Activated T-cell treated with anti-CD3 and anti-CD28 coated beads, Interleukin-2, amount 50 U/mL, for 72 hours (primary cell): ENCODE results near the gene SRL. TPM values are rescaled to one million over a fixed set of nuclear protein-coding genes. Genes with fewer than 3 reads are reported as not detected.

ENCODE experiments used
- ATAC-seq, 2 donors: fragments of 150-1000 bp; cut with Tn5 transposase; replicated peaks in 1 of 2; 2 replicates each; pipeline ENCODE4 v1.10.0; 2021; ENCODE audit warnings: moderate library complexity in 2 of 2, mild to moderate bottlenecking in 1 of 2
- DNase-seq, 2 donors: peaks; one replicate each; pipeline ENCODE4 v3.0.0; 2021 to 2022; ENCODE audit warnings: mixed read lengths in 1 of 2
- H3K27ac Mint-ChIP-seq: one replicate; pipeline ENCODE4 v1.8.0; 2022; ENCODE audit warnings: mild to moderate bottlenecking, moderate library complexity, mixed read lengths
- H3K27me3 Mint-ChIP-seq: one replicate; pipeline ENCODE4 v1.8.0; 2022; ENCODE audit warnings: low read depth, mixed read lengths
- H3K36me3 Mint-ChIP-seq, 2 donors: one replicate each; pipeline ENCODE4 v1.8.0; 2022; ENCODE audit warnings: mixed read lengths in 2 of 2, mild to moderate bottlenecking in 1 of 2; ENCODE audit not compliant: insufficient read depth in 2 of 2
- H3K4me1 Mint-ChIP-seq: one replicate; pipeline ENCODE4 v1.8.0; 2022; ENCODE audit warnings: low read depth, mixed read lengths
- H3K4me3 Mint-ChIP-seq, 2 donors: one replicate each; pipeline ENCODE4 v1.8.0; 2022; ENCODE audit warnings: mild to moderate bottlenecking in 2 of 2, mixed read lengths in 2 of 2, moderate library complexity in 2 of 2
- H3K9me3 Mint-ChIP-seq, 2 donors: one replicate each; pipeline ENCODE4 v1.8.0; 2022; ENCODE audit warnings: mixed read lengths in 2 of 2
- total RNA-seq, 2 donors: library from RNA; stranded (reverse); gene quantifications; one replicate each; pipeline ENCODE4 v1.2.3, GENCODE V29; 2022

Gene SRL
- total RNA-seq, 2 donors from 2014 or later: not detected

DNA sequence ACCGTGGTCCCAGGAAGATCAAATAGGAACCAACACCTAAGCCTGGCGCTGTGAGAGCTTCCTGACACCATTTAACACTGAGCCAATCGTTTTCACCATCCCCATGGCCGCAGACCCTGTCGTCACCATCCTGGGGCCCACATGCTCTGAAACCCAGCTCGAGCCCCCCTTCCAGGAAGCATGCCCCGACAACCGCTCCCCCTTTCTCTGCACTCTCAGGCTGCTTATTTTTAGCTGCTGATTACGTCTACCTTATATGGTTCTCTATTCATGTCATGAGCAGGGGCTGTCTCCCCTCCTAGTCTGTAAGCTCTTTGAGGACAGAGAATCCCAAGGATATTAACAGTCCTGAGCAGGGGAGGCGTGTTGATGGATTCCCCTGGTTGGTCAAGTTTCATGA is 10.5 kb downstream of the SRL start:
- no peak overlapping the region for H3K27ac Mint-ChIP-seq
- no peak for DNase-seq
- H3K4me3 Mint-ChIP-seq: no peak overlapping the region
- H3K9me3 Mint-ChIP-seq: no peaks in the 10 kb centered on the region
- ATAC-seq: no peak
- H3K27me3 Mint-ChIP-seq: no peaks in the 10 kb centered on the region
- no peaks in the 10 kb centered on the region for H3K4me1 Mint-ChIP-seq
- no peaks in the 10 kb centered on the region for H3K36me3 Mint-ChIP-seq

DNA sequence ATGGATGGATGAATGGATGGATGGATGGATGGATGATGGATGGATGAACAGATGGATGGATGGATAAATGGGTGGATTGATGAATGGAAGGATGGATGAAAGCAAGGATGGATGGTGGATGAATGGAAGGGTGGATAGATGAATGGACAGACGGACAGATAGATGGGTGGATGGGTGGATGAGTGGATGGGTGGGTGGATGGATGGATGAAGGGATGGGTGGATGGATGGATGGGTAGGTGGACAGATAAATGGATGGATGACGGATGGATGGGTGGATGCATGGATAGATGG is 14.9 kb downstream of the SRL start:
- Mint-ChIP-seq H3K27me3 (no peaks in the 10 kb centered on the region), H3K4me1 (no peaks in the 10 kb centered on the region), H3K9me3 (no peaks in the 10 kb centered on the region), H3K36me3 (no peaks in the 10 kb centered on the region), H3K27ac (no peak overlapping the region), H3K4me3 (no peak overlapping the region)
- ATAC-seq: no peak
- DNase-seq: no peak

DNA sequence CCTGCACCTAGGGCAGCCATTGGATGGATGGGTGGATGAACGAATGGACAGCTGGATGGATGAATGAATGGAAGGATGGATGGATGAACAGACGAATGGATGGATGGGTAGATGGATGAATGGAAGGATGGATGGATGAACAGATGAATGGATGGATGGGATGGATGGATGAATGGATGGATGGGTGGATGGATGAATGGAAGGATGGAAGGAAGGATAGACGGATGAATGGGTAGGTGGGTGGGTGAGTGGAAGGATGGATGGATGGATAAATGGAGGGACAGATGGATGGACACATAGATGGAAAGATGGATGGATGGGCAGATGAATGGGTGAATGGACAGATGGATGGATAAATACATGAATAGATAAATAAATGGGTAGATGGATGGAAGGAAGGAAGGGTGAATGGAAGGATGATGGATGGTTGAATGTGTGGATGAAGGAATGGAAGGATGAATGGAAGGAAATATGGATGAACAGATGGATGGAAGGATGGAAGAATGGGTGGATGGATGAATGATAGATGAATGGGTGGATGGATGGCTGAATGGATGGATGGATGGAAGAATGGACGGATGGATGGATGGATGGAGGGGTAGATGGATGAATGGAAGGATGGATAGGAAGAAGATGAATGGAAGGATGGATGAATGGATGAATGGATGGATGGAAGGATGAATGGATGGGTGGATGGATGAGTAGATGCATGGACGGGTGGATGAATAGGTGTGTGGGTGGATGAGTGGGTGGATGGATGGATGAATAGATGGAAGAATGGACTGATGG is 15.4 kb downstream of the SRL start:
- no peaks in the 10 kb centered on the region for H3K27me3 Mint-ChIP-seq
- ATAC-seq (no peak), DNase-seq (no peak)
- H3K36me3 Mint-ChIP-seq: no peaks in the 10 kb centered on the region
- H3K27ac Mint-ChIP-seq: no peak overlapping the region
- H3K4me3 Mint-ChIP-seq: no peak overlapping the region
- H3K9me3 Mint-ChIP-seq: no peaks in the 10 kb centered on the region
- H3K4me1 Mint-ChIP-seq: no peaks in the 10 kb centered on the region

DNA sequence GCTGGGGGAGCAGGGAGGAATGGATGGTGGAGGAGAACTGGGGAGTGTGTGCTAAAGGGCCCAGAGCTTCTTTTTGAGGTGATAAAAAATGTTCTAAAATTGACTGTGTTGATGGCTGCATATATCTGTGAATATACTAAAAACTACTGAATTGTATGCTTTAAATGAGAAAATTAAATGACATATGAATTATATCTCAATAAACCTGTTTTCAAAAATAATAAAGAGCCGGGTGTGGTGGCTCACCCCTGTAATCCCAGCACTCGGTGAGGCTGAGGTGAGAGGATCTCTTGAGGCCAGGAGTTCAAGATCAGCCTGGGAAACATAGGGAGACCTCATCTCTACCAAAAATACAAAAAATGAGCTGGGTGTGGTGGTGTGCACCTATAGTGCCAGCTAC is 16.8 kb downstream of the SRL start:
- H3K27ac Mint-ChIP-seq: no peak overlapping the region
- H3K4me3 Mint-ChIP-seq: no peak overlapping the region
- H3K9me3 Mint-ChIP-seq: no peaks in the 10 kb centered on the region
- H3K36me3 Mint-ChIP-seq: no peaks in the 10 kb centered on the region
- H3K4me1 Mint-ChIP-seq: no peaks in the 10 kb centered on the region
- no peaks in the 10 kb centered on the region for H3K27me3 Mint-ChIP-seq
- ATAC-seq: no peak
- DNase-seq: no peak

DNA sequence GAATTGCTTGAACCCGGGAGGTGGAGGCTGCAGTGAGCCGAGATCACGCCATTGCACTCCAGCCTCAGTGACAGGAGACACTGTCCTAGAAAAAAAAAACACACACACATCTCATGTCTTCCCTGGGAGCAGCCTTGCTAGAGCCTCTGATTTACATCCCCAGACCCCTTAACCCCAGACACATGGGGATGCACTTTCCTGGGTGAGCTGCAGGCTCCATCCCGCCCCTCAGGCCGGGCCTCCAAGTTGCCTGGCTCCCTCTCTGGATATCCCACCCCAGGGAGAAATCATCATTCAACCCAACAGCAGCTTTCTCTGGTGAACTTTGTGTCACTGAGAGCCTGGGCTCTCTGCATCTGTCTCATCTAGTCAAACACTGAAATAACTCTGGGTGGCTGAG is 21.5 kb downstream of the SRL start:
- no peak for DNase-seq
- no peak for ATAC-seq
- Mint-ChIP-seq H3K4me3 (no peak overlapping the region), H3K36me3 (no peaks in the 10 kb centered on the region), H3K27ac (no peak overlapping the region), H3K4me1 (no peaks in the 10 kb centered on the region), H3K9me3 (no peaks in the 10 kb centered on the region), H3K27me3 (no peaks in the 10 kb centered on the region)

DNA sequence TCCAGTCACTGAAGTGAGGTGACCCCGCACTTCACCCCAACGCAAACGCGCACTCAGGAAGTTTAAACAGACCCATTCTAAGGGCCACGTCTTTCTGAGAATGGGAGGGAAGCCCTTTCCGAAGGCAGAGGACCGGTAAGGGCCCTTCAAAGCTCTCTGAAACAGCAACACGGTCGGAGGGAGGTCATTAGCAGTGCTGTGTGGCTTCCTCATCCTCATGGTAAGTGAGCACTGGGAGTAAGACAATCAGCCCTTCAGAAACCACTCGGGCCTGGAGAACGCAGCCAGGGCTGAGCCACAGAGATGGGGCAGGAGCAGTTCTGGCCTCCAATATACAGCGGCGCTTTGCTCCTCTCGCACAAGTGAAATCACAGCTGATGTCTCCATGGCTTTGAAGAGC is 23.7 kb downstream of the SRL start:
- Mint-ChIP-seq H3K4me1 (no peaks in the 10 kb centered on the region), H3K9me3 (no peaks in the 10 kb centered on the region), H3K27me3 (no peaks in the 10 kb centered on the region), H3K27ac (no peak overlapping the region), H3K4me3 (no peak overlapping the region), H3K36me3 (no peaks in the 10 kb centered on the region)
- DNase-seq (no peak), ATAC-seq (no peak)

DNA sequence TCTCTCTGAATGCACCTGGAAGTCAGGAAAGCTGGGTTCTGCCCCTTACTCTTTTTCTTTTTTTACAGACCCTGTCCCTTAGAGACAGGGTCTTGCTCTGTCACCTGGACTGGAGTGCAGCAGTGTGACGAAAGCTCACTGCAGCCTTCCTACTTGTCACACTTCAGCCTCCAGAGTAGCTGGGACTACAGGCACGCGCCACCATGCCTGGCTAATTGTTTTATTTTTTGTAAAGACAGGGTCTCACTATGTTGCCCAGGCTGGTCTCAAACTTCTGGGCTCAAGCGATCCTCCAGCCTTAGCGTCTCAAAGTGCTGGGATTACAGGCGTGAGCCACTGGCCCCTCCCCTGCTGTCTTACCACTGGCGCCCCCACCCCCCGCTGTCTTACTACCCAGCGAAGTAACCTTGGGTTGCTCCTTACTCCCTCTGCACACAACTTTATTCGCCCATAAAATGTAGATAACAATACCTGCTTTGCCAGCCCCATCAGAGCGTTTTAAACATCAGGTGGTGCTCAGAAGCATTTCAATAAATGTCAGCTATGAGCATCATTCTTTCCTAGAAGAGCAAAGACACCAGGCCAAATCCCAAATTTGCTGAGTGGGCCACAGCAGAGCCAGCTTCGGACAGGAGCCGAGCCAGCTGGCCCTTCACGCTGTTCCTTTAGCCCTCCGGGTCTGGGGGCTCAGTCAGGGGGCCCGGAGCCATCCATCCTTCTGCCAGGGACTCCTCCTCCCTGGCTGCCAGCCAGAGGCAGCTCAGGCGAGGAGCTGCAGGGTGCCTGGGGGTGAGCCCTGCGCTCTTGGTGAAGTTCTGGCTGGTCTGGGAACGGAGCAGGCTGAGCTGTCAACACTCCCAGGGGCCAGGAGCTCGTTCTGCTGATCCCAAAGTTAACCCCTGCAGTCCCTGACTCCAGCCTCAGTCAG is 24.4 kb downstream of the SRL start:
- Mint-ChIP-seq H3K36me3 (no peaks in the 10 kb centered on the region), H3K9me3 (no peaks in the 10 kb centered on the region), H3K27ac (no peak overlapping the region), H3K4me3 (no peak overlapping the region), H3K27me3 (no peaks in the 10 kb centered on the region), H3K4me1 (no peaks in the 10 kb centered on the region)
- DNase-seq (no peak), ATAC-seq (no peak)

DNA sequence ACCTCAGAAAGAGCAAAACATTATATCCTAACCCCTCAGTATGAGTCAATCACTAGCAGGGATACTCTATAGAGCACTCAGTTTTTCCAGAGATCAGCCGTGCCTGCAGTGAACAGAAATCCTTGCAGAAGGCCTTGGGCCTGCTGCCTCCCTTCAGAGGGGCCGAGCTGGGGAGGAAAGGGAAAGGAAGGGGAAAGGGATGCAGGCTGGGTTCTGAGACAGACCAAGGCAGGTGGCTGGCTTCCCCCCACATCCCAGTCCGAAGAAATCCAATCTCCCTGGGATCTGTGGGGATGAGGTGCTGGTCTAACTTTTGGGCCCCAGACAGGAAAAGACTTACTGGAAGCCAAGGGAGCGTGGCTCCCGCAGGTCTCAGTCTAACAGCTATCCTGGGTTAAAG is 25.3 kb downstream of the SRL start:
- Mint-ChIP-seq H3K9me3 (no peaks in the 10 kb centered on the region), H3K27me3 (no peaks in the 10 kb centered on the region), H3K36me3 (no peaks in the 10 kb centered on the region), H3K4me1 (no peaks in the 10 kb centered on the region), H3K4me3 (no peak overlapping the region), H3K27ac (no peak overlapping the region)
- ATAC-seq (no peak), DNase-seq (no peak)

DNA sequence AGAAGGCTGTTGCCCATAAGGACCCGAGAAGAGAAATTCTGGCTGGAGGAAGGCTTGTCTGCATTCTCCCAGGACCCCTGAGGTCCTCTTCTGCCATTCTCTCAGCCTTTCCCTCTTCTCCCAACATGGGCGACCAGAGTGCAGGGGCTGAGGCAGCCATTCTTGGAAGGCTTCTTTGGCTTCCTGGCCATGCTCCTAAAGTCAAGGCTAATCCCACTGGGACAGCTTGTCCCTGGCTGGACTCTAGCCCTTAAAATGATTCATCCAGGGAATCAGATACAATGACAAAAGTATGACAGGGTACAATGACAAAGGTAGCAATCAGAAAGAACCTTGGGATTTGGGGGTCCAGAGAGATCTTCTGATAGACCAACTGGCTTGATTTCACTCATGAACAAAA is 26.8 kb downstream of the SRL start:
- no peaks in the 10 kb centered on the region for H3K9me3 Mint-ChIP-seq
- H3K4me1 Mint-ChIP-seq: no peaks in the 10 kb centered on the region
- no peak overlapping the region for H3K4me3 Mint-ChIP-seq

DNA sequence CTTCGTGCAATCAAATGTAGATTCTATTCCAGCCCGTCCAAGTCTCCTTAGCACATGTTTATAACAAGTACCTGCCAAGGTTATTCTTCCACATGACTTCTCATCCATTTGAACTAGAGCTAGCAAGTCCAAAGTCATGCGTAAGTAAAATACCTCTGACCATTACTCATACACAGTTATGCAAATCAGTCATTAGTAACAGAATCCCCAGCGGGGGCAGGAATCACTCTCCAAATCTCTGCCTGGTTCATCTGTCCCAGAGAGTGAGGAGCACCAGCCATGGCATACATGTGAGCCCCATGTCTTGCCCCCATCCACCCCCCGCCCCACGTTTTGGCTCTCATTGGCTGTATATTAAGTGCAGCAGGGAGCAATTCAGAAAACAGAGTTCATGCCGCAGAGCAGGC is 27.7 kb downstream of the SRL start:
- Mint-ChIP-seq H3K27ac (no peak overlapping the region), H3K36me3 (no peaks in the 10 kb centered on the region), H3K4me1 (no peaks in the 10 kb centered on the region), H3K27me3 (no peaks in the 10 kb centered on the region), H3K9me3 (no peaks in the 10 kb centered on the region), H3K4me3 (no peak overlapping the region)
- ATAC-seq: no peak
- DNase-seq: no peak

More for the DNA sequence above, 26.8 kb downstream of the SRL start:
- Mint-ChIP-seq H3K36me3 (no peaks in the 10 kb centered on the region), H3K27me3 (no peaks in the 10 kb centered on the region), H3K27ac (no peak overlapping the region)
- no peak for DNase-seq
- no peak for ATAC-seq

DNA sequence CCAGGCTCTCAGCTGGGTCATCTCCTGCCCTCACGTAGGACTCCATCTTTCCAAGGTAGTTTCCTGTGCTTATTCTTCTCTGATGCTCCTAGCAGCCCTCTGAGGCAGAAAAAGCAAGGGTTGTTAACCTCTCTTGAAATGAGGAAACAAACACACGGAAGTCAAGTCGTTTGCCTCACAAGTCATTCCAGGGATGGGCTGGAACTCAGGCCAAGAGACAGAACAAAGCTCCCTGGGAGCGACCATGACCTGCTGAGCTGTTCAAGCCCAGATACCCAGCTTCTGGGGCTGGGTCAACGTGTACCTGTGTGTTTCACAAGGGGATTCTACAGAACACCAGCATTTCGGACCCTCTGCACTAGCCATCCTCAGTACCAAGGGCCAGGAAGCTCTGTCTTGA is 28.1 kb downstream of the SRL start:
- H3K4me3 Mint-ChIP-seq: no peak overlapping the region
- H3K36me3 Mint-ChIP-seq: no peaks in the 10 kb centered on the region
- H3K27me3 Mint-ChIP-seq: no peaks in the 10 kb centered on the region
- H3K27ac Mint-ChIP-seq: no peak overlapping the region
- no peaks in the 10 kb centered on the region for H3K4me1 Mint-ChIP-seq
- no peak for ATAC-seq
- DNase-seq: no peak
- no peaks in the 10 kb centered on the region for H3K9me3 Mint-ChIP-seq

DNA sequence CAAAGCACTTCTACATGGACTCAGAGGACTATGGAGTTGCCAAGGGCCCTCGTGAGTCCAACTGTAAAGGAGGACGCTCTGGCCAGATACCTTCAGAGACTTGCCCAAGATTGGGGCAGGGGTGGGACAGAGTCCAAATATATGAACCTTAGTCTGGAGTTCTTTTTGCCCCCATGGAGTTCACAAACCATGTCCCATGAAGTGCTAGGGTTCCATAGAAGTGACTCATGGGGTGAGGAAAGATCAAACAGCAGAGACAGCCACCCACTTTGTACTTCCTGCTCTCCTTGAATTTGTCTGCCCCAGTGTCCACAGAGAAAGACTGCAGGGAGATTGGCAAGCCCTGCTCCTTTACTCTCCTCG is 29.0 kb downstream of the SRL start:
- H3K36me3 Mint-ChIP-seq: no peaks in the 10 kb centered on the region
- H3K4me3 Mint-ChIP-seq: no peak overlapping the region
- H3K9me3 Mint-ChIP-seq: no peaks in the 10 kb centered on the region
- no peak for ATAC-seq
- no peaks in the 10 kb centered on the region for H3K4me1 Mint-ChIP-seq
- peaks cover 2% of the 10 kb centered on the region for H3K27me3 Mint-ChIP-seq
- H3K27ac Mint-ChIP-seq: no peak overlapping the region
- no peak for DNase-seq

DNA sequence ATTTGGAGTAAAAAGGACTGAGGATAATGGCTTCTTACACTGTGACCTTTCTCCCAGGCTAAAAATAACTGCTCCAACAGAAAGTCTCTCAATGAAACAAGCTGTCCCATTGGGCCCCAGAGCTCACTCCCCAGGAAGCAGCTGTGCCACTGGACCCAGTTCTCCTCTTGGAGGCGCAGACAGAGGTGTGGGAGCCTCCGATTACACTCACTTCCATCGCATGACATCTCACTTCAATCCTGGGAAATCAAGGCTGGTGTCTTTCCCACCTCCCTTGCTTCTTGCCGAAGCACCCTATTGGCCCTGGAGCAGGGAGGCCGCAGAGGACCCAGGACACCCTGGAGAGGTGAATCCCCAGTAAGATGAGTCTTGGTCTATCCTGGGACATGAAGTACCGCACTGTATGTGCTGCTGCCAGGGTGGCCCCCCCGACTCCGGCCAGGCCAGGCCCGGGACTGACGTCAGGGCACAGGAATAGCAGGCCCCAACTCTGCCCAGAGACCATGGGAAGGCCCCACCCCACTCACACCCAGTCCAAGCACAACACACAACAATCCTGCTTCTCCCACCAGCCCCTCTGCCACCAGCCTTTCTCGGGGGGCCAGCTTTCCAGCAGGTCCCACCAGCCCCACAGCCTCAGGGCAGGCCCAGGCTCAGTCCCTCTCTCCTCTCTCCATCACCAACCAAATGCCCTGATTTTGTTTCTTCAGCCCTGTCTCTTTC is 29.5 kb downstream of the SRL start:
- Mint-ChIP-seq H3K4me3 (no peak overlapping the region), H3K27me3 (peaks cover 5% of the 10 kb centered on the region), H3K27ac (no peak overlapping the region), H3K36me3 (no peaks in the 10 kb centered on the region), H3K4me1 (no peaks in the 10 kb centered on the region), H3K9me3 (no peaks in the 10 kb centered on the region)
- ATAC-seq (no peak), DNase-seq (no peak)
